ENCODE measurements around the gene FBXW7.

DNA sequence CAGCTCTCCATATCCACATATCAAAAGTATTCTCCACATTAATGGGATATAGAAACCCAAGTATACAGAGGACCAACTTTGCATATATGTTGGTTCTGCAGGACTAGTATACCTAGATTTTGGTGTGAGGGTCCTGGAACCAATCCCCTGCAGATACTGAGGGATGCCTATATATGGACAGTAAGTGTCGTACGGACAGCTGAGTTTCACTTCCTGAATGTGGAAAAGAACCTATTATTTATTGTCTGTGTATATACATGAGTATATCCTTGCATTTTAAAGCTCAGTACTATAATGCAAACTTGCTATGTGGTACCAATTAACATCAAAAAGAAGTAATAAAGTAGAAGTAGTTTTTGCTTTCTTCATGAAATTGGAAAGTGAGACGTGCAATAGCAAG is 101.9 kb downstream of the FBXW7 start:
- TF ChIP-seq, protein P1, sequence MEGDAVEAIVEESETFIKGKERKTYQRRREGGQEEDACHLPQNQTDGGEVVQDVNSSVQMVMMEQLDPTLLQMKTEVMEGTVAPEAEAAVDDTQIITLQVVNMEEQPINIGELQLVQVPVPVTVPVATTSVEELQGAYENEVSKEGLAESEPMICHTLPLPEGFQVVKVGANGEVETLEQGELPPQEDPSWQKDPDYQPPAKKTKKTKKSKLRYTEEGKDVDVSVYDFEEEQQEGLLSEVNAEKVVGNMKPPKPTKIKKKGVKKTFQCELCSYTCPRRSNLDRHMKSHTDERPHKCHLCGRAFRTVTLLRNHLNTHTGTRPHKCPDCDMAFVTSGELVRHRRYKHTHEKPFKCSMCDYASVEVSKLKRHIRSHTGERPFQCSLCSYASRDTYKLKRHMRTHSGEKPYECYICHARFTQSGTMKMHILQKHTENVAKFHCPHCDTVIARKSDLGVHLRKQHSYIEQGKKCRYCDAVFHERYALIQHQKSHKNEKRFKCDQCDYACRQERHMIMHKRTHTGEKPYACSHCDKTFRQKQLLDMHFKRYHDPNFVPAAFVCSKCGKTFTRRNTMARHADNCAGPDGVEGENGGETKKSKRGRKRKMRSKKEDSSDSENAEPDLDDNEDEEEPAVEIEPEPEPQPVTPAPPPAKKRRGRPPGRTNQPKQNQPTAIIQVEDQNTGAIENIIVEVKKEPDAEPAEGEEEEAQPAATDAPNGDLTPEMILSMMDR (IDR thresholded peaks at IDR 0.05), result no peak
- TF ChIP-seq POLR2A (IDR thresholded peaks at IDR 0.05), result no peak
- TF ChIP-seq POLR2AphosphoS5 (IDR thresholded peaks at IDR 0.05; ENCODE audit: insufficient read depth in 1 of 2, low read depth in 1 of 2), result no peak
